GM19240 (cell line): ENCODE results near the gene PIPOX.
"Not testable (repeated sequence)": the region's sequence is repeated elsewhere in the genome, so short reads cannot be mapped to it uniquely, and the experiment has no call there.

ENCODE experiments used
- DNase-seq: peaks from one replicate; pipeline ENCODE4 v3.0.0; 2011; ENCODE audit warnings: low spot score; ENCODE audit not compliant: insufficient read length

The PIPOX gene

GRCh38 chr17:29076087-29076486 lies 33.1 kb downstream of the PIPOX start:
- DNase-seq: no peak

GRCh38 chr17:29076722-29077121 lies 33.8 kb downstream of the PIPOX start:
- DNase-seq: no peak

- no peak for DNase-seq
These were observed 34.4 kb downstream of the PIPOX start for GRCh38 chr17:29077320-29077719.

GRCh38 chr17:29078183-29079045 lies 35.5 kb downstream of the PIPOX start:
- no peak for DNase-seq

- DNase-seq: no peak
These were observed 36.5 kb downstream of the PIPOX start for GRCh38 chr17:29079433-29079832.

- DNase-seq: no peak
These were observed 36.9 kb downstream of the PIPOX start for GRCh38 chr17:29079887-29080286.

- no peak for DNase-seq
These were observed 37.4 kb downstream of the PIPOX start for GRCh38 chr17:29080323-29080722.

- DNase-seq: no peak
These were observed 38.0 kb downstream of the PIPOX start for GRCh38 chr17:29080965-29081364.

GRCh38 chr17:29084541-29085146 lies 41.7 kb downstream of the PIPOX start:
- no peak for DNase-seq

- no peak for DNase-seq
These were observed 42.3 kb downstream of the PIPOX start for GRCh38 chr17:29085223-29085622.

- no peak for DNase-seq
These were observed 43.8 kb downstream of the PIPOX start for GRCh38 chr17:29086628-29087332.

GRCh38 chr17:29088782-29089181 lies 45.8 kb downstream of the PIPOX start:
- DNase-seq: not testable (repeated sequence)

- no peak for DNase-seq
These were observed 46.7 kb downstream of the PIPOX start for GRCh38 chr17:29089601-29090044.

GRCh38 chr17:29090108-29090507 lies 47.2 kb downstream of the PIPOX start:
- no peak for DNase-seq

GRCh38 chr17:29090750-29091605 lies 48.0 kb downstream of the PIPOX start:
- DNase-seq: no peak

GRCh38 chr17:29091606-29092289 lies 48.8 kb downstream of the PIPOX start:
- DNase-seq: no peak

GRCh38 chr17:29093090-29093871 lies 50.3 kb downstream of the PIPOX start:
- no peak for DNase-seq

GRCh38 chr17:29094101-29094708 lies 51.3 kb downstream of the PIPOX start:
- no peak for DNase-seq

- DNase-seq: no peak
These were observed 52.5 kb downstream of the PIPOX start for GRCh38 chr17:29095439-29095838.
